ENCODE data around the gene METRN.

The METRN gene

DNA sequence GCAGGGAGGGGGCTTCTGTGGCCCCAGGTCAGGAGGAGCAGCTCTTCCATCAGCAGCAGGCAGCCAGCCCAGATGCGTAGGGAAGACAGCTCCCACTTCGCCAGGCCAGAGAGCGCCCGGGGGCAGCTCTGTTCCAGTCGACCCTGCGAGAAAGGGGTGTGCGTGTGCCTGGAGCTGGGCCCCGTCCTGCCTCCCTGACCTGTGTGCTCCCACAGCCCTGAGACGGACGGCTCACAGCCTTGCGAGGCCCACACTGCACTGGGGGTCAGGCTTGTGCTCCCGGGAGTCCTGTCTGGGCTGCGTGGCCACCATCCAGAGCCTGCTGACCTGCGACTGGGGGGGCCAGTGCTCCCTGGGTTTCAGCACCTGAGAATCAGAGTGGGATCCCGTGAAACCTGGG lies 45.1 kb downstream of the METRN start:
- DNase-seq (ENCODE audit: low spot score): no peak

DNA sequence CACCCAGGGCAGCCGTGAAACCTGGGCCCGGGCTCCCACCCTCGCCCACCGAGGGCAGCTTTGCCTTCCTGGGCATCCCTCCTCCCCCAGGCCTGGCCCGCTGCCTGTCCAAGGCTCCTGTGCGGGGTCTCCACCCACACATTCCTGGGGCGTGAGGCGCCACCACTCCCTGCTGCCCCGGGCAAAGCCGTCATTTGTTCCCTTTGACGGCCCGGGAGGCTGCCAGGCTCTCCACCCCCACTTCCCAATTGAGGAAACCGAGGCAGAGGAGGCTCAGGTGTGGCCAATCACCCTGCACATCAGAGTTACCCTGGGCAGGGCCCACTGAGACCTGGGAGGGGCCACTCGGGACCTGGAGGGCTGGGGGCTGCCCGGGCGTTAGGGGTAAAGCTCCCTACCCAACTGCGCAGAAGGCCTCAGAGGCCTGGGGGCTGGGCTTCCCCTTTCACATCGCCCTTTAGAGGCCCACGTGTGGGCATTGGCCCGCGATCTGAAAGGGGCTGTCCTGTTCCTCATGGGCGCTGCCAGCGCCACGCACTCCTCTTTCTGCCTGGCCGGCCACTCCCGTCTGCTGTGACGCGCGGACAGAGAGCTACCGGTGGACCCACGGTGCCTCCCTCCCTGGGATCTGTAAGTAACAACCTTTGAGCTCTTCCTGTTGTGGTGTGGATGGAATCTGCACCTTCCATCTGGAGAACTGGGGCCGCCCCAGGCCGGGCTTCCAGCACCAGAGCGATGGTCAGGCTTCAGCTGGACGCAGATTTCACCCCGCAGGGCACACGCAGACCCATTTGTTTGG lies 45.8 kb downstream of the METRN start, which contains the start of gene MSLN:
Gene MSLN (plus strand): TSS at position 190 of the 799 bp plus-strand sequence. CDS start 1,947 bp downstream, outside the sequence.
- no peak for DNase-seq (ENCODE audit: low spot score)

DNA sequence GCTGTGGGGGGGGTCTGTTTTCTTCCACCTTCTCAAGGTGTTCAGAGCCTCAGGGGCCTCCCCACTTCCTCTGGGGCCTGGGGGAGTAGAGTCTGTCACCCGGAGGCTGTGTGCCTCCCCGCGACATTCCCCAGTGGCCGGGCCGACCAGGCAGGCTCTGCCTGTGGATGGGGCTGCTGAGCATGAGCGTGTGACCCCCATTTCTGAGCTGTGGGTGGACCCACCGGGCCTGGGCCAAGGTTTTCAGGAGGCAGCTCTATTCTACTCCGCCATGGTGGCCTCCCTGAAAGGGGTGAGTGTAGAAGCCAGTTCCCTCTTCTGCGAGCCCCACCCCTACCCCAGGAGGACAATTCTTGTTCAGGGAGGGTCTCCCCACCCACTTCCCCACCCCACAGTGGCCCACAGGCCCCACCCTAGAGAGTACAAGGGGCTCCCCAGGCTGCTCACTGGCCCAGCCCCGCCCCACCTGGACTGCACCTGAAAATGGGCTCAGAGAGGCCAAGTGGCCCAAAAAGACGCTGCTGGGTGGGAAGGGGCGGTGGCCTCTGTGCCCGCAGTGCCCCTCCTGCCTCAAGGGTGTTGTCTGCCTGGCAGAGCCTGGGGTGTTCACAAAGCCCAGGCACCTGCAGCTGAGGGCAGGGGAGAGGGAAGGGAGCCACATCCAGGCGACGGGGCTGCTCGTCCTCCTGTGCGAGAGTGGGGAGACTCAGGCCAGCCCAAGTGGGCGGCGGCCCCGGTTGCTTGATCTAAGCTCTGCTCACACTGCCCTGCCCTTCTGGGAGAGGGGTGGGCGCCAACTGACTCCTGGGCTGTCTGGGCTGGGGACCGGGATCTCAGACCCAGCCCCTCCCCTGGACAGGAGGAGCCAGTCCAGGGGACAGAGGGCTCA lies 47.0 kb downstream of the METRN start:
- no peak for DNase-seq (ENCODE audit: low spot score)

- no peak for DNase-seq (ENCODE audit: low spot score)
Observed at GRCh38 chr16:762595-763268, 47.8 kb downstream of the METRN start.

GRCh38 chr16:763369-764183 lies 48.7 kb downstream of the METRN start:
- no peak for DNase-seq (ENCODE audit: low spot score)

DNA sequence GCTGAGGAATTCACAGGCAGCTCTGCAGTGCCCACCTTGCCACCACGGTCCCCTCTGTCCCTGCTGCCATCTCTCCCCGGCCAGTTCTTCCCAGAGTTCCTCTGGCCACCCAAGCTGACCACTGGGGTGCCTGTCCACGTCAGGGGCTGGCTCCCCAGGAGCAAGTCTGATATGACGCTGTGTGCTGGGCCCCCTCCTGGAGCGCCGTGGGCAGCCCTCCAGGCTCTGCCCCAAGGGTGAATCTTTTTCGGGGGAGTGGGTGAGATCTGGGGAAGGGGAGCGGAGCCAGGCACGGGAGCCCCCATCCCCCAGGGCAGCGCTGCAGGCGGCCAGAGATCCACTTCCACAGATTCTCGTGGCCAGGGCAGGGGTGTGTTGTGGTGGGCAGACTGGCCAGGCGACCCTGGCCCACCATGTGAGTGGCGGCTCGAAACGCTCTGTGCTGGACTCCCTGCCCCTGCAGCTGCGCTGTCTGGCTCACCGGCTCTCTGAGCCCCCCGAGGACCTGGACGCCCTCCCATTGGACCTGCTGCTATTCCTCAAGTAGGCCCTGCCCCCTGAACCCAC lies 49.3 kb downstream of the METRN start:
- DNase-seq (ENCODE audit: low spot score): no peak

- no peak for DNase-seq (ENCODE audit: low spot score)
Observed at GRCh38 chr16:764848-765487, 50.0 kb downstream of the METRN start.

DNA sequence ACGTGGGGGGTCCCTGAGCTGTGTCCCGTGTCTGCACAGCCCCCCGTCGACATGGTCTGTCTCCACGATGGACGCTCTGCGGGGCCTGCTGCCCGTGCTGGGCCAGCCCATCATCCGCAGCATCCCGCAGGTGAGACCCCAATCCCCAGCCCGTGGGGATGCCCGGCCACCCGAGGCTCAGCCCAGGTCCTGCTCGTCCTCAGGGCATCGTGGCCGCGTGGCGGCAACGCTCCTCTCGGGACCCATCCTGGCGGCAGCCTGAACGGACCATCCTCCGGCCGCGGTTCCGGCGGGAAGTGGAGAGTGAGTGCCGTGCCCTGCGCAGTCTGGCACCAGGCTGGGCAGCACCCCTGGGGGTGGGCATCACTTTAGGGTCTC lies 50.6 kb downstream of the METRN start:
- no peak for DNase-seq (ENCODE audit: low spot score)

GRCh38 chr16:766008-766819 lies 51.3 kb downstream of the METRN start:
- no peak for DNase-seq (ENCODE audit: low spot score)

- no peak for DNase-seq (ENCODE audit: low spot score)
Observed at GRCh38 chr16:766820-767640, 52.1 kb downstream of the METRN start.

DNA sequence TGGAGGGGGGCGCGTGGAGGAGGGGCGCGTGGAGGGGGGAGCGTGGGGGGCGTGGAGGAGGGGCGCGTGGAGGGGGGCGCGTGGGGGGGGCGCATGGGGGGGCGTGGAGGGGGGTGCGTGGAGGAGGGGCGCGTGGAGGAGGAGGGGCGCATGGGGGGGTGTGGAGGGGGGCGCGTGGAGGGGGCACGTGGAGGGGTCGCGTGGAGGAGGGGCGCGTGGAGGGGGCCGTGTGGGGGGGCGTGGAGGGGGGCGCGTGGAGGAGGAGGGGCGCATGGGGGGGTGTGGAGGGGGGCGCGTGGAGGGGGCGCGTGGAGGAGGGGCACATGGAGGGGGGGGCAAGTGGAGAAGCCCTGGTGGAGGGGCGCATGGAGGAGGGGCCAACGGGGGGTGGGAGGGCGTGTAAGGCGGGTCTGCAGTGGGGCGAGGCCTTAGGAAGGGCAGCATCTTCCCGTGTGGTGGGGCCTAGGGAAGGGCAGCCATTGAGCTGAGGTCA lies 52.9 kb downstream of the METRN start:
- no peak for DNase-seq (ENCODE audit: low spot score)

GRCh38 chr16:768428-768827 lies 53.5 kb downstream of the METRN start:
- DNase-seq (ENCODE audit: low spot score): no peak
